Measurements from ENCODE around the gene SEC11A.

- TF ChIP-seq POLR2AphosphoS5 (IDR thresholded peaks at IDR 0.05; ENCODE audit: low read depth, low read length) (no peak), POLR2A (IDR thresholded peaks at IDR 0.05; ENCODE audit: low read depth, low read length) (no peak), SPI1 (IDR thresholded peaks at IDR 0.05; ENCODE audit: low read depth, low read length) (no peak), PAX5 (IDR thresholded peaks at IDR 0.05; ENCODE audit: insufficient read depth, low read length, severe bottlenecking) (no peak), TAF1 (IDR thresholded peaks at IDR 0.05; ENCODE audit: low read depth, low read length) (no peak), POU2F2 (IDR thresholded peaks at IDR 0.05; ENCODE audit: low read depth, low read length) (no peak)
Measured at GRCh38 chr15:84669726-84670125, 46.2 kb downstream of the SEC11A start.

Measured in GM12891 (cell line).